Limb (tissue), 2 donors: ENCODE measurements around the gene IGF1R.
A peak's percentile ranks its signal among the peaks of the same experiment; 100 is the strongest.

ENCODE experiments used
- DNase-seq, 2 donors: peaks; one replicate each; pipeline ENCODE4 v3.0.0-alpha.2; 2016; ENCODE audit errors: extremely low spot score in 2 of 2

IGF1R gene

DNA sequence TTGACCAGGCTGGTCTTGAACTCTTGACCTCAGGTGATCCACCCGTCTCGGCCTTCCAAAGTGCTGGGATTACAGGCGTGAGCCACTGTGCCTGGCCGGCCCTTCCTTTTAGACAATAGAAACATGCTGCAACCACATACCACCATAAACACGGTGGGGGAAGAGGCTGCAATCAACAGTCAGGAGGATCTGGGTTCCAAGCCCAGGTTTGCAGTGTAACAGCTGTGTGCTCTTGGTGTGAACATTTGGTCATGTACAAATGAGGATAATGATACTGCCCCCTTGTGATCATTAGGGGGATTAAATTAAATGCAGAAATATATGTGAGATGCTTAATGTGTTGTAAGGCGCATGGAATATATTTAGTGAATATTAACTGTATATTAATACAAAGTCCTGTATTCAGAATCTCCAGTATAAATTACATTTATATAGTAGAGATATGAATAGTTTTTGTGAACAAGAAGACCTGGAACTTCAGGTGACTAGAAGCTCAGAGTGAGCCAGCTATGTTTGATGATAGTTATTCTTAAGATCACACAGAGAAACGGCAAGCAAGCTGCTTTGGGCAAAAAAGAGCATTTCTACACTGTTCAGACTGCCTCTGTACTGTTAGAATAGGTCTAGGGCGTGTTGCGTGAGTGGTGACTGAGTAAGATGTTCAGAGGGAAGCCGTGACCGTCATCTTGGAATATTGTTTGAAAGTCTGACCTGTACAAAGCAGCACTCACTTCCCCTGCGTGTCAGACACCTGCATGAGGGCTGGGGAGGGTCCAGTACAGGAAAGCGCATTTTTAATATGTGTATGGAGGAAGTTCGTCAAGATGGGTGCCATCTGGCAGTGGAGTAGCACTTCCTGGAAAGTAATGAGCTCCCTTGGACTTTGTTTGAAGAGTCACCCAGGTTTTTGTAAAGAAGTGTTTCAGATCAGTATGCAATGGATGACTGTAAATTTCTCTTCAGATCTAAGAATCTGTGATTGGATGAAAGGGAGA lies 233.5 kb downstream of the IGF1R start:
- peak in 1 of 2 donors; percentile 65 for DNase-seq

GRCh38 chr15:98883478-98883877 lies 235.1 kb downstream of the IGF1R start:
- DNase-seq = no peak

DNA sequence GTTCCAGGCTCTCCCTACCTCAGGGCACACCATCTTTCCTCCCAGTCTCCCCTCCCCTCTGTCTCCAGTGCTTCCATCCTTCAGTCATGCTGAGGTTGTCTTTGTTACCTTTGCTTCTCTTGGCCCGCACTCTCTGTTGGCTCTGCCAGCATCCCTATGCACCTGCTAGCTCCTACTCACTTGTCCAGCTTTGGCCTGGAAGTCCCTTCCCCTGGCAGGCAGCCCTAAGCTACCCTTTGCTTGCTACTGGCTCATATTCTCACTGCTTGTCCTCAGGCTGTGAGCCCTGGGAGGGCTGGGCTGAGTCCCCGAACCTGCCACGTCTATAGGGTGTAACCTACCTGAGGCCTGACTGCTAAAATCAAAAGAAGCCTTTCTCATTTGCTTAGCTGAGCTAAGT lies 236.6 kb downstream of the IGF1R start:
- DNase-seq = no peak

GRCh38 chr15:98887976-98888375 lies 239.6 kb downstream of the IGF1R start:
- DNase-seq = no peak

DNA sequence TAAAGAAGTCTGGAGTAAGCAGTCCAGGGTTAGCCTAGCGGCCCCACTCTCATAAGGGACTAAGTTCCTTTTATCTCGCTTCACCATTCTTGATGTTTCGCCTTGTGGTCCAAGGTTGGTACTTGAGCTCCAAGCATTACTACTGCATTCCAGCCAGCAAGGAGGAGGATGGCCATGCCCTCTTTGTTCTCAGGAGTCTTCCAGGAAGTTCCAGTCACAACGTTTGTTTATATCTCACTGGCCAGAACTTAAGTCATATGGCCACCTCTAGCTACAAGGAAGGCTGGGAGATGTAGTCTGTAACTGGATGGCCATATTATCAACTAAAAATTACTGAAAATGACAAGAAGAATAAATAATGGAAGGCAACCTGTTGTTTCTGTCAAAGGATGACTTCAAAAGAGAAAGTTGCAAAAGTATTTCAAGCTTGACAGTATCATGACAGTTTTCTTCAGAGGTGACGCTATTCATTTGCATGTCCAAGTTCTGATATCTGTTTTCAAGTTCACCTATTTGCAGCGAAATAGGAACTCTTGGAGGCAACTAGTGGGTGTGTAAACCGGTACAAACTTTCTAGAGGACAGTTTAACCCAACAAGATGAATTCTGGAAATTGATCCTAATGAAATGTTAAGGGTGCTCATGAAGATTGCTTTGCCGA lies 240.6 kb downstream of the IGF1R start:
- DNase-seq = no peak

GRCh38 chr15:98889930-98890695 lies 241.8 kb downstream of the IGF1R start:
- no peak for DNase-seq

GRCh38 chr15:98891301-98891700 lies 243.0 kb downstream of the IGF1R start:
- DNase-seq = no peak

GRCh38 chr15:98893401-98893800 lies 245.1 kb downstream of the IGF1R start:
- DNase-seq = no peak

DNA sequence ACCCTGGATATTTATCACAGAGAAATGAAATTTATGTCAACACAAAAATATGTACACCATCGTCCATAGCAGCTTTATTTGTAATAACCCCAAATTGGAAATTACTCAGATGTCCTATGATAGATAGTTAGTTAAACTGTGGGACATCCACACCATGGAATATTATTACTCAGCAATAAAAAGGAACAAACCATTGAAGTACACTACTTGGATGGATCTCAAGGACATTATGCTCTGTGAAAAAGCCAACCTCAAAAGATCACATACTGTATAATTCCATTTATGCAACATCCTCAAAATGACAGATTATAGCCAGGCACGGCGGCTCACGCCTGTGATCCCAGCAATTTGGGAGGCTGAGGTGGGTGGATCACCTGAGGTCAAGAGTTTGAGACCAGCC lies 246.0 kb downstream of the IGF1R start:
- DNase-seq = no peak

GRCh38 chr15:98896002-98896721 lies 247.8 kb downstream of the IGF1R start:
- DNase-seq = no peak

DNA sequence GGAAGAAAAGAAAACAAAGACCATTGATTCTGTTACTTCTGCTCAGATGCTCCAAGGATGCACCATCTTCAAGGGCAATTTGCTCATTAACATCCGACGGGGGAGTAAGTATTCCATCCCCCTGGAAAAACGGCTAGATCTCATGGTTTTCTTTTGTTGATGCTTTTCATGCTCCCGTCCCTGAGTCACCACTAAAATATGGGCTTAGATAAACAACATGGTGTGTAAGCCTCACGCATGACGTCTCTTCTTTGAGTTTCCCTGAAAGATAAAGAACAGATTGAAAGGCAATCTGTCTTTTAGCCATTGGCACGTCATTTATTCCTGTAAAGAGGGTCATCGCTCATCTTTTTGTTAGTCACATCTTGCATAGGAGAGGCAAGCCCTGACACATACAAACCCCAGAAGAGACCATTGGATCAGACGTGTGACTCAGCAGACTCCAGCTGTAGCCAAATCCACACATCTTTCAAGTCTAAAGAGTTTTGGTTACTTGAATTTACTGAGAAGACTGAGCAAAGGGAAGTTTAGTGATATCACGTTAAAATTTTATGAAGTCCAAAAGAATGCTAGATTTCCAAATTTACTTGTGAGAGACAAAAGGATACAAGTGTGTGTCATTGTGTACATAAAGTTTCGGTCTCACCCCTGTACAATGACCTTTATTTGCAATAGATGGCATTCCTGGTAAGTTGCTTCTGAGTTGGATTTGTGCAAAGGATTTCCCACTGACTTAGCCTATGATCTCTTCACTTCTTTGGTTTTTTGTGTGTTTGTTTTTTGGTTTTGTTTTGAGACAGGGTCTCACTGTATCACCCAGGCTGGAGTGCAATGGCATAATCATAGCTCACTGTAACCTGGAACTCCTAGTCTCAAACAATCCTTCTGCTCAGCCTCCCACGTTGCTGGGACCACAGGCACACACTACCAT lies 248.7 kb downstream of the IGF1R start:
- DNase-seq = no peak

DNA sequence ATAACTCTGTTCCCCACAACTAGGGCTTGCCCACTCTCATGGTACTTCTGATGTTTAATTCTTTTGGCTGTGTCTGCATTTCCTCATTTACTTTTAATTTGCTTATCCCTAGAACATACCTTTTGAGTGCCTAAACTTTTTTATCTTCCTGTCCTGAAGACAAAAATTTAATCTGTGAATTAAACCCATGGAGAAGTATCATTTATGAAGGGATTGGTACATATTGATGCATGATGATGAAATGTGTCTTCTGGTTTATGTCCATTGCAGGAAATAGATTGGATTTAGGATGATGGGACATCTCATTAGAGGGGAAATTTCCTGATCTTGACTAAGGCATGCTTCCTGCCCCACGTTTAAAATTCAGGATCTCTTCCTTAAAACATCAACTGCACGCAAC lies 249.8 kb downstream of the IGF1R start:
- DNase-seq = no peak

DNA sequence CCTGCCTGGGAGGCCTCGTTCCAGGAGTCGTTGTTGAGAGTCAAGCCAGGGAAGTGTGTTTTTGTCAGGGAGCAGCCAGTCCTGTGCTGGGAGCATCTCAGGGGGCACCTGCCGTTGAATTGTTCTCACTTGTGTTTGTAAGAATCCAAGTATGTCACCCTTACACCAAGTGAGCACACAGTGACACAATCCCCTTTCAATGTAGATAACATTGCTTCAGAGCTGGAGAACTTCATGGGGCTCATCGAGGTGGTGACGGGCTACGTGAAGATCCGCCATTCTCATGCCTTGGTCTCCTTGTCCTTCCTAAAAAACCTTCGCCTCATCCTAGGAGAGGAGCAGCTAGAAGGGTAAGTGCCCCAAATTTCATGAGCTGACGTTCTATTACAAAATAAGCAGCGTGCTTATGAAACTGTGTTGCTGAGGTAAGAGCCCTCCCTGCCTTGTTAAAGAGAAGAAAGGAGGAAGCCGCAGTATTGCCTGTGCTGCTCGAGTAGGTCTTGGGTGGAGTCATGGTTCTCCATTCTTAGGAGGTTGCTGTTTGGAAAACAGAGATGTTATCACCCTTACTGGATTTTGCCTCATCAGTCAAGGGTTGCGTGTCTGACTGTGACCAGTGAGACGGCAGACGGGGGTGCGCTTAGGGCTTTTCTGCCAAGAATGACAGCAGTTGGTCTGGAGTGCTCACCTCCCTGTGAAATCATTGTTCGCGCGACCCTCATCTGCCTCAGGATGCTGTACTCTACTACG lies 251.1 kb downstream of the IGF1R start:
- no peak for DNase-seq

DNA sequence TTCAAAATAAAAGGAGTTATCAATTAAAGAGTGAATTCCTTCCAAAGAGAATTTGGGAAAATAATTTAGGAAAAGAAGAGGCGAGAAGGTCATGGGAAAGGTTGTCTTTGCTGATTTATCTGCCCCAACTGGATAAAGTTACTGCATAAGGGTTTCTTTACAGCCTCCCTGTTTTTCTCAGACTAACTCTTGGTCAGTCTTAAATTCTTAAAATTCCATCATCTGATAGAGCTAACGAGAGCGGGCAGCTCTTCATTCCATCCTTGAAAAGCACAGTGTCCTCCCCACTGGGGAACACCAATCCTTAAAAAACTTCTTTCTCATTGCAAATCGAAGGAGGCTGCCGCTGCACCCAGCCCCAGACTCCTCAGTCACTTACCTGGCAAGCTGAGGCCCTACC lies 252.0 kb downstream of the IGF1R start:
- DNase-seq = no peak

GRCh38 chr15:98901434-98902072 lies 253.2 kb downstream of the IGF1R start:
- DNase-seq = no peak

- DNase-seq = no peak
Measured at GRCh38 chr15:98902931-98903330, 254.6 kb downstream of the IGF1R start.

GRCh38 chr15:98903377-98904018 lies 255.2 kb downstream of the IGF1R start:
- no peak for DNase-seq

- no peak for DNase-seq
Measured at GRCh38 chr15:98904544-98904943, 256.2 kb downstream of the IGF1R start.
